WTC11 (cell line): ENCODE data around the gene ARL4A.

Experiments
- CTCF ChIP-seq: fragments of 200-600 bp; IDR thresholded peaks from 2 replicates; pipeline ENCODE4 v1.8.0; 2022; ENCODE audit warnings: antibody characterized with exemption
- ELF4 ChIP-seq: sonication (generic); formaldehyde crosslinking; IDR thresholded peaks from 2 replicates; pipeline ENCODE4 v1.8.1; 2022; ENCODE audit warnings: low read depth, mild to moderate bottlenecking, moderate library complexity, missing genetic modification reagents
- FOXK1 ChIP-seq: sonication (generic); formaldehyde crosslinking; IDR thresholded peaks from 2 replicates; pipeline ENCODE4 v1.8.0; 2022; ENCODE audit warnings: mild to moderate bottlenecking, moderate library complexity, missing genetic modification reagents
- SMAD4 ChIP-seq: sonication (generic); formaldehyde crosslinking; IDR thresholded peaks from 2 replicates; pipeline ENCODE4 v1.8.0; 2022; ENCODE audit warnings: mild to moderate bottlenecking, missing genetic modification reagents
- USF2 ChIP-seq: sonication (generic); formaldehyde crosslinking; IDR thresholded peaks from 2 replicates; pipeline ENCODE4 v1.8.1; 2023; ENCODE audit warnings: mild to moderate bottlenecking, missing genetic modification reagents, moderate library complexity
- ZBTB43 ChIP-seq: sonication (generic); formaldehyde crosslinking; IDR thresholded peaks from 2 replicates; pipeline ENCODE4 v1.8.1; 2023; ENCODE audit warnings: mild to moderate bottlenecking, missing genetic modification reagents
- ZNF138 ChIP-seq: sonication (generic); formaldehyde crosslinking; conservative IDR thresholded peaks from 2 replicates; pipeline ENCODE4 v1.8.1; 2022; ENCODE audit warnings: mild to moderate bottlenecking, moderate library complexity, missing genetic modification reagents
- ZNF416 ChIP-seq: fragments of 250-450 bp; sonication (Bioruptor Pico); IDR thresholded peaks from 2 replicates; pipeline ENCODE4 v1.9.0; 2021; ENCODE audit warnings: mild to moderate bottlenecking, inconsistent platforms
- TF ChIP-seq, protein P1 (sequence below): sonication (generic); formaldehyde crosslinking; IDR thresholded peaks from 2 replicates; pipeline ENCODE4 v1.8.1; 2023; ENCODE audit warnings: mild to moderate bottlenecking, missing genetic modification reagents, borderline replicate concordance
- TF ChIP-seq, protein P2 (sequence below): sonication (generic); formaldehyde crosslinking; IDR thresholded peaks from 2 replicates; pipeline ENCODE4 v1.8.0; 2022; ENCODE audit warnings: mild to moderate bottlenecking, missing genetic modification reagents

DNA sequence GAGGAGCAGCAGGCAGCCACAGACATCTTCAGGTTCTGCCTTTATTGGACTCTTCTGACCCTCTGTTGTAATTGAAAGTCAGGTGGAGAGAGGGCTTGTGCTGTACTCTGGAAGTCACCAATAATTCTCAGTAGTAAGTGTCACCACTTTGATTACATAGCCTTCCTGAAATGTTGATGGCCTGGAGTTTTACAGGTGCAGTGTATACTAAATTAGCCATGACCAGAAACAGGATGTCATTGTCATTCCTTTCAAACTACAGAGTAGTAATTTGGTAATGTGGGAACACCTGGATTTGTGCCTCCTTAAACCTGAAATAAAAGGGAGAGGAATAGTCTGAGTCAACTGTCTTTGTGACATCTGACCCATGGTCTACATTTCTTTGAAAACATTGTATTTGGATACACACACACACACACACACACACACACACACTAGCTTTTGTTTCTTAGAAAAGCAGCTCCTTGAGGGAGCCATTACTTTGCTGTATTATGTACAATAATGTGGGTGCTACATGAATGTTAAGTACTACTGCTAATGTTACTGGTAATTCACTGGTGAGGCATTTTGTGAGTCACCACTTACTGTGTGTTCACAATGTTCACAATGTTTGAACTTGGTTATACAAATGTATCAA is 19.6 kb downstream of the ARL4A start:
- TF ChIP-seq ZNF138 (CRISPR knock-in tag) (no peak), USF2 (CRISPR knock-in tag) (no peak), ELF4 (CRISPR knock-in tag) (no peak), CTCF (no peak), FOXK1 (CRISPR knock-in tag) (no peak), SMAD4 (CRISPR knock-in tag) (no peak), ZBTB43 (CRISPR knock-in tag) (no peak), ZNF416 (CRISPR knock-in tag) (no peak)
- TF ChIP-seq, protein P1, sequence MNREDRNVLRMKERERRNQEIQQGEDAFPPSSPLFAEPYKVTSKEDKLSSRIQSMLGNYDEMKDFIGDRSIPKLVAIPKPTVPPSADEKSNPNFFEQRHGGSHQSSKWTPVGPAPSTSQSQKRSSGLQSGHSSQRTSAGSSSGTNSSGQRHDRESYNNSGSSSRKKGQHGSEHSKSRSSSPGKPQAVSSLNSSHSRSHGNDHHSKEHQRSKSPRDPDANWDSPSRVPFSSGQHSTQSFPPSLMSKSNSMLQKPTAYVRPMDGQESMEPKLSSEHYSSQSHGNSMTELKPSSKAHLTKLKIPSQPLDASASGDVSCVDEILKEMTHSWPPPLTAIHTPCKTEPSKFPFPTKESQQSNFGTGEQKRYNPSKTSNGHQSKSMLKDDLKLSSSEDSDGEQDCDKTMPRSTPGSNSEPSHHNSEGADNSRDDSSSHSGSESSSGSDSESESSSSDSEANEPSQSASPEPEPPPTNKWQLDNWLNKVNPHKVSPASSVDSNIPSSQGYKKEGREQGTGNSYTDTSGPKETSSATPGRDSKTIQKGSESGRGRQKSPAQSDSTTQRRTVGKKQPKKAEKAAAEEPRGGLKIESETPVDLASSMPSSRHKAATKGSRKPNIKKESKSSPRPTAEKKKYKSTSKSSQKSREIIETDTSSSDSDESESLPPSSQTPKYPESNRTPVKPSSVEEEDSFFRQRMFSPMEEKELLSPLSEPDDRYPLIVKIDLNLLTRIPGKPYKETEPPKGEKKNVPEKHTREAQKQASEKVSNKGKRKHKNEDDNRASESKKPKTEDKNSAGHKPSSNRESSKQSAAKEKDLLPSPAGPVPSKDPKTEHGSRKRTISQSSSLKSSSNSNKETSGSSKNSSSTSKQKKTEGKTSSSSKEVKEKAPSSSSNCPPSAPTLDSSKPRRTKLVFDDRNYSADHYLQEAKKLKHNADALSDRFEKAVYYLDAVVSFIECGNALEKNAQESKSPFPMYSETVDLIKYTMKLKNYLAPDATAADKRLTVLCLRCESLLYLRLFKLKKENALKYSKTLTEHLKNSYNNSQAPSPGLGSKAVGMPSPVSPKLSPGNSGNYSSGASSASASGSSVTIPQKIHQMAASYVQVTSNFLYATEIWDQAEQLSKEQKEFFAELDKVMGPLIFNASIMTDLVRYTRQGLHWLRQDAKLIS (CRISPR knock-in tag): no peak
- TF ChIP-seq, protein P2, sequence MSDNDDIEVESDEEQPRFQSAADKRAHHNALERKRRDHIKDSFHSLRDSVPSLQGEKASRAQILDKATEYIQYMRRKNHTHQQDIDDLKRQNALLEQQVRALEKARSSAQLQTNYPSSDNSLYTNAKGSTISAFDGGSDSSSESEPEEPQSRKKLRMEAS: no peak
